Measurements from ENCODE around the gene ELF1.

DNA sequence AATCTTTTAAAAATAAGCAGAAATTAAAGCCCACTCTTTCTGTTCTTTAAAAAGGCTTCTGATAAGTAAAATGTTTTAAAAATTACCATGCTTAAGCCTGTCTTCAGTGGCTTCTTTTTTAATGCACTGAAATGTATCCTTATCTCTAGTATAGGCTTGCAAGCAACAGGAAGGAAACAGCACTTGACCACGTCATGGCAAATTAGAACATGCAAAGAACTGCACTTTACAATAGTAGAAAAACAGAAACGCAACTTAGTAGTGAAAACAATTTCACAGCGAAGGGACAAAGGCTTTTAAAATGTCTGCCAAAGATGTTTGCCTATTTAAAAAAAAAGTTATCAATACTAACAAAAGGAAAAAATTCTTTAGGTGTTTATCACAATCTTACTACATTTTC, 36.3 kb downstream of the ELF1 start:
- TF ChIP-seq POLR2A (IDR thresholded peaks at IDR 0.05; ENCODE audit: low read depth, low read length) = peak; percentile 51; the same call in 1 of the 2 replicates
- TF ChIP-seq POLR2AphosphoS5 (IDR thresholded peaks at IDR 0.05; ENCODE audit: low read depth, low read length) = no peak
- no peak for TF ChIP-seq PAX5 (IDR thresholded peaks at IDR 0.05; ENCODE audit: insufficient read depth, low read length, severe bottlenecking)
- no peak; the same call in 1 of the 2 replicates for TF ChIP-seq TAF1 (IDR thresholded peaks at IDR 0.05; ENCODE audit: low read depth, low read length)
- peak; percentile 27; the same call in 1 of the 2 replicates for TF ChIP-seq SPI1 (IDR thresholded peaks at IDR 0.05; ENCODE audit: low read depth, low read length)
